Progenitor cell of endocrine pancreas (in vitro differentiated cells): ENCODE data around the gene NGFR. TPM values are rescaled to one million over a fixed set of nuclear protein-coding genes. Genes with fewer than 3 reads are reported as not detected.

Experiments
- DNase-seq: peaks from one replicate; pipeline ENCODE4 v3.0.0; 2021; ENCODE audit warnings: low spot score; ENCODE audit not compliant: unreplicated experiment
- H3K27ac Mint-ChIP-seq: 2 replicates; pipeline ENCODE4 v1.8.0; 2021; ENCODE audit warnings: mild to moderate bottlenecking, moderate library complexity, mixed read lengths
- H3K27me3 Mint-ChIP-seq: 2 replicates; pipeline ENCODE4 v1.8.0; 2021; ENCODE audit warnings: mixed read lengths
- H3K36me3 Mint-ChIP-seq: 2 replicates; pipeline ENCODE4 v1.8.0; 2022; ENCODE audit warnings: mixed read lengths; ENCODE audit not compliant: insufficient read depth
- H3K4me1 Mint-ChIP-seq: 2 replicates; pipeline ENCODE4 v1.8.0; 2021; ENCODE audit warnings: low read depth, mixed read lengths
- H3K4me3 Mint-ChIP-seq: 2 replicates; pipeline ENCODE4 v1.8.0; 2021; ENCODE audit warnings: low read depth, mild to moderate bottlenecking, moderate library complexity, mixed read lengths
- H3K9me3 Mint-ChIP-seq: 2 replicates; pipeline ENCODE4 v1.8.0; 2021; ENCODE audit warnings: low read depth, mixed read lengths
- total RNA-seq: library from RNA; stranded (reverse); gene quantifications from 2 replicates; pipeline ENCODE4 v1.2.1, GENCODE V29; 2021
- TF ChIP-seq, protein P1 (sequence below): fragments of 200-600 bp; sonication (generic); IDR thresholded peaks from one replicate; pipeline ENCODE4 v1.5.0; 2021; ENCODE audit warnings: antibody characterized with exemption, mild to moderate bottlenecking; ENCODE audit not compliant: unreplicated experiment

The NGFR gene
- total RNA-seq, 1 donor from 2014 or later = 2.7 TPM

DNA sequence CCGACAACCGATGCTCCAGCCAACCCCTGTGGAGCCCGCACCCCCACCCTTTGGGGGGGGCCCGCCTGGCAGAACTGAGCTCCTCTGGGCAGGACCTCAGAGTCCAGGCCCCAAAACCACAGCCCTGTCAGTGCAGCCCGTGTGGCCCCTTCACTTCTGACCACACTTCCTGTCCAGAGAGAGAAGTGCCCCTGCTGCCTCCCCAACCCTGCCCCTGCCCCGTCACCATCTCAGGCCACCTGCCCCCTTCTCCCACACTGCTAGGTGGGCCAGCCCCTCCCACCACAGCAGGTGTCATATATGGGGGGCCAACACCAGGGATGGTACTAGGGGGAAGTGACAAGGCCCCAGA lies 17.9 kb downstream of the NGFR start:
- peaks cover 3% of the 10 kb centered on the region for H3K27me3 Mint-ChIP-seq
- no peak overlapping the region for H3K4me3 Mint-ChIP-seq
- H3K4me1 Mint-ChIP-seq = peaks cover 14% of the 10 kb centered on the region
- no peak for DNase-seq
- TF ChIP-seq, protein P1, sequence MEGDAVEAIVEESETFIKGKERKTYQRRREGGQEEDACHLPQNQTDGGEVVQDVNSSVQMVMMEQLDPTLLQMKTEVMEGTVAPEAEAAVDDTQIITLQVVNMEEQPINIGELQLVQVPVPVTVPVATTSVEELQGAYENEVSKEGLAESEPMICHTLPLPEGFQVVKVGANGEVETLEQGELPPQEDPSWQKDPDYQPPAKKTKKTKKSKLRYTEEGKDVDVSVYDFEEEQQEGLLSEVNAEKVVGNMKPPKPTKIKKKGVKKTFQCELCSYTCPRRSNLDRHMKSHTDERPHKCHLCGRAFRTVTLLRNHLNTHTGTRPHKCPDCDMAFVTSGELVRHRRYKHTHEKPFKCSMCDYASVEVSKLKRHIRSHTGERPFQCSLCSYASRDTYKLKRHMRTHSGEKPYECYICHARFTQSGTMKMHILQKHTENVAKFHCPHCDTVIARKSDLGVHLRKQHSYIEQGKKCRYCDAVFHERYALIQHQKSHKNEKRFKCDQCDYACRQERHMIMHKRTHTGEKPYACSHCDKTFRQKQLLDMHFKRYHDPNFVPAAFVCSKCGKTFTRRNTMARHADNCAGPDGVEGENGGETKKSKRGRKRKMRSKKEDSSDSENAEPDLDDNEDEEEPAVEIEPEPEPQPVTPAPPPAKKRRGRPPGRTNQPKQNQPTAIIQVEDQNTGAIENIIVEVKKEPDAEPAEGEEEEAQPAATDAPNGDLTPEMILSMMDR = no peak
- H3K27ac Mint-ChIP-seq = no peak overlapping the region
- no peaks in the 10 kb centered on the region for H3K36me3 Mint-ChIP-seq
- H3K9me3 Mint-ChIP-seq = no peaks in the 10 kb centered on the region

DNA sequence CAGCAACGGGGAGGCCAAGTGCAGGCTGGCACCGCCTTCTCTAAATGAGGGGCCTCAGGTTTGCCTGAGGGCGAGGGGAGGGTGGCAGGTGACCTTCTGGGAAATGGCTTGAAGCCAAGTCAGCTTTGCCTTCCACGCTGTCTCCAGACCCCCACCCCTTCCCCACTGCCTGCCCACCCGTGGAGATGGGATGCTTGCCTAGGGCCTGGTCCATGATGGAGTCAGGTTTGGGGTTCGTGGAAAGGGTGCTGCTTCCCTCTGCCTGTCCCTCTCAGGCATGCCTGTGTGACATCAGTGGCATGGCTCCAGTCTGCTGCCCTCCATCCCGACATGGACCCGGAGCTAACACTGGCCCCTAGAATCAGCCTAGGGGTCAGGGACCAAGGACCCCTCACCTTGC lies 18.5 kb downstream of the NGFR start:
- DNase-seq = no peak
- peaks cover 6% of the 10 kb centered on the region for H3K27me3 Mint-ChIP-seq
- H3K4me1 Mint-ChIP-seq = peaks cover 14% of the 10 kb centered on the region
- TF ChIP-seq, protein P1 = no peak
- no peaks in the 10 kb centered on the region for H3K36me3 Mint-ChIP-seq
- no peak overlapping the region for H3K4me3 Mint-ChIP-seq
- H3K27ac Mint-ChIP-seq = no peak overlapping the region
- H3K9me3 Mint-ChIP-seq = no peaks in the 10 kb centered on the region

DNA sequence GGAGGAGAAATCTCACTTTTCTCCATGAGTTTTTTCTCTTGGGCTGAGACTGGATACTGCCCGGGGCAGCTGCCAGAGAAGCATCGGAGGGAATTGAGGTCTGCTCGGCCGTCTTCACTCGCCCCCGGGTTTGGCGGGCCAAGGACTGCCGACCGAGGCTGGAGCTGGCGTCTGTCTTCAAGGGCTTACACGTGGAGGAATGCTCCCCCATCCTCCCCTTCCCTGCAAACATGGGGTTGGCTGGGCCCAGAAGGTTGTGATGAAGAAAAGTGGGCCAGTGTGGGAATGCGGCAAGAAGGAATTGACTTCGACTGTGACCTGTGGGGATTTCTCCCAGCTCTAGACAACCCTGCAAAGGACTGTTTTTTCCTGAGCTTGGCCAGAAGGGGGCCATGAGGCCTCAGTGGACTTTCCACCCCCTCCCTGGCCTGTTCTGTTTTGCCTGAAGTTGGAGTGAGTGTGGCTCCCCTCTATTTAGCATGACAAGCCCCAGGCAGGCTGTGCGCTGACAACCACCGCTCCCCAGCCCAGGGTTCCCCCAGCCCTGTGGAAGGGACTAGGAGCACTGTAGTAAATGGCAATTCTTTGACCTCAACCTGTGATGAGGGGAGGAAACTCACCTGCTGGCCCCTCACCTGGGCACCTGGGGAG lies 19.1 kb downstream of the NGFR start:
- no peaks in the 10 kb centered on the region for H3K9me3 Mint-ChIP-seq
- no peak for DNase-seq
- TF ChIP-seq, protein P1 = peak; percentile 38
- no peak overlapping the region for H3K27ac Mint-ChIP-seq
- H3K4me3 Mint-ChIP-seq = no peak overlapping the region
- no peaks in the 10 kb centered on the region for H3K36me3 Mint-ChIP-seq
- peaks cover 6% of the 10 kb centered on the region for H3K27me3 Mint-ChIP-seq
- peaks cover 12% of the 10 kb centered on the region for H3K4me1 Mint-ChIP-seq

DNA sequence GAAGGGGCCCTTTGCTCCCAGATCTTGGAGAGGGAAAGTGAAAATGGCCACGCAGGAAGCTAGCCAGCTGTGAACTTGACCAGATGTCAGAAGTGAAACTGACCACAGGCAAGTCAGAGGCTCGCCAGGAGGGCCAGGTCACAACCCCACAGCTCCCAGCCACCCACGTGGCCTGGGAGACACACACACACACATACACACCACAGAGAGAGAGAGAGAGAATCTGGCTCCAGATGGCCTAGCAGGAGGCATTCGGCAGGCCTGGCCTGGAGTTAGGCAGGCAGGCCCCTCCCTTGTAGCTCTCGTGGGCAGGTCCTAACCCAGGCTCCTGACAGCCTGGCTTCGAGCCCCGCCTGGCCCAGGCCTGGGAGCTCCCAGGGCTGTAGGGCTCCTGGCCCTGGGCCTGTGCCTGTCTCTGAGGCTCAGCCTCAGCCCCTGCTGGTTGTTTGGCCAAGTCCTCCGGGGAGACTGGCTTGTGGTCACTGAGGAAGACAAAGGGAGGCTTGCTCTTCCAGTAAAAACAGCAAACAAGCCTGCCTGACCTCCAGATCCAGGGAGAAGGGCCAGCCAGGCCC lies 20.2 kb downstream of the NGFR start:
- H3K36me3 Mint-ChIP-seq = no peaks in the 10 kb centered on the region
- peaks cover 8% of the 10 kb centered on the region for H3K27me3 Mint-ChIP-seq
- H3K9me3 Mint-ChIP-seq = no peaks in the 10 kb centered on the region
- no peak overlapping the region for H3K4me3 Mint-ChIP-seq
- DNase-seq = no peak
- H3K27ac Mint-ChIP-seq = peak overlapping the region; percentile 91
- TF ChIP-seq, protein P1 = no peak
- H3K4me1 Mint-ChIP-seq = peaks cover 12% of the 10 kb centered on the region

DNA sequence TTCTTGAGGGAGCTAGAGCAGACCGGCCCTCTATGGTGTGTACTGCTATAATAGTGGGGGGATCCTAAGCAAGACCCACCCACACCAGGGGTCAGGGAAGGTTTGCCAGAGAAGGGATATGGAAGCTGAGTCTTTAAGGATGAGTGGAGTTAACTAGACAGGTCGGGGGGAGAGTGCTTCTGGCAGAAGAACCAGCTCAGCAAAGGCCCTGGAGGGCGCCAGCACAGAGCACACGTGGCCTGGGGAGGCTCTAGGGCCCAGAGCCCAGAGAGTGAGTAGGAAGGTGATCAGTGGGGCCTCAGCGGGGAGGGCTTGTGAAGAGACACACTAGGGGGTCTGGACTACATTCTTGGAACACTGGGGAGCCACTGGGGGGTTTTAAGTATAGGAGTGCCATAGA lies 21.1 kb downstream of the NGFR start:
- Mint-ChIP-seq H3K4me1 (peaks cover 11% of the 10 kb centered on the region), H3K4me3 (no peak overlapping the region), H3K36me3 (no peaks in the 10 kb centered on the region), H3K27me3 (peaks cover 12% of the 10 kb centered on the region), H3K9me3 (no peaks in the 10 kb centered on the region), H3K27ac (no peak overlapping the region)
- no peak for DNase-seq
- TF ChIP-seq, protein P1 = no peak
